HL-60/S4 treated with phorbol 12-myristate 13-acetate at 8.2 ng/mL for 4 days and 3 days (cell line): ENCODE data around the gene CACNG6.
"Not testable (repeated sequence)": the region's sequence is repeated elsewhere in the genome, so short reads cannot be mapped to it uniquely, and the experiment has no call there.

Experiments used
- in situ Hi-C: fragments of 300-500 bp; cut with MboI; formaldehyde crosslinking; loops from 2 replicates; pipeline ENCODE4 v1.15.0; 2022; ENCODE audit warnings: low sequenced_read_pairs

CACNG6 gene

DNA sequence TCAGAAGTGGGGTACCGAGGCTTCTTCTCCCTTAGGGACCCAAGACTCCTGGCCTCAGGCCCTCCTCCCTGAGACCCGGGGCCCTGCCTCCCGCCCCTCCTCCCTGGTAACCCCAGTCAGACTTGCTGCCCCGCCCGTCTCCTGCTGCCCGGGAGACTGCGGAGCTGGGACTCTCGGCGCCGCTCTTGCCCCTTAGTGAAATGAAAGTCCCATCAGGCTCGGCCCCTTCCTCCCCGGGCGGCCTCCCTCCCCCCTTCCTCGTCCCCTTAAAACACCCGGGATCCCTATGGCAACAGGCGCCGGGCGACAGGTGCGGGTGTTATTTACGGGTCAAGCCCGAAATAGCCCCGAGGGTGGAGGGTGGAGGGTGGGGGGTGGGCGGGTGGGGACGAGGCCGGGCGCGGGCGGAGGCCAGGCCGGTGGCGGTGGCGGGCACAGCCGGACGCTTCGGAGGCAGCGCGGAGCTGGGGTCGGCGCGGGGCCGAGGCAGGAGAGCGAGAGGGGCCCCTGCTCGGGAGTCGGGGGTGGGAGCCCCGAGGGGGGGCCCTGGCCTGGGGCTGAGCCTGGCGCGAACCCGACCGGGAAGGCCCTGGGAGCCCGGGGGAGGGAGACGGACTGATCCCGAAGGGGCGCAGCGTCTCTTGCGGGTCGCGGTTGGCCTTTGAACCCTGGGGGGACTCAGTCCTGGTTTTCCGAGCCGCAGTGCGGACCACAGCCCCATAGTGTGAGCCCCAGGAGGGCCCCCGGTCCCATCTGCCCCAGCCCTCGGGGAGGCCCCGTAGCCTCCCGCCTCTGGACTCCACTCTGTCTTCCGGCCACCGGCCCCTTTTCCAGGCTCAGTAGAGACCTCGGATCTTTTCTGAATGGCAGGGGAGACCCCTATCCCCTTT is at the start of gene CACNG6:
Gene CACNG6 (plus strand): TSS at position 414 of the 890 bp plus-strand sequence. CDS start 1,241 bp downstream, outside the sequence.
- in situ Hi-C loops: no loop called here

GRCh38 chr19:53942001-53942786 is 49.2 kb upstream of the CACNG6 start:
- in situ Hi-C loops: no loop called here

DNA sequence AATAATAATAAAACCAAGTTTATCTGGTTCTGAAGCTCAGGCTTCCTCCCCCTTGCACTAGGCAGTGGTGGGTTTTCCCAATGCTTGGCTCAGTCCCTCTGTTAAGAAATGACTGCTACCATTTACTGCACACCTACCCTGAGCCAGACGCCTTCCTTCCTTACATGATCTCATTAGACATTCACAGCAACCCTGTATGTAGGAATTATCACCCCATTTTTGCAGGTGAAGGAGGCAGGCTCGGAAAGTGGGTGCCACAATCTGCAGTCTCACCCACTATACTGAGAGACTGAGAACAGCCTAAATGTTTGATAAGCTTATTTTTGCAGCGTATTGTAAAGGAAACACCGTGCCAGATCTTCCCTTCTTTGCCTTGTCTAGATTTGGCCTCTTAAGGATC is 47.0 kb upstream of the CACNG6 start:
- in situ Hi-C loops: no loop called here

DNA sequence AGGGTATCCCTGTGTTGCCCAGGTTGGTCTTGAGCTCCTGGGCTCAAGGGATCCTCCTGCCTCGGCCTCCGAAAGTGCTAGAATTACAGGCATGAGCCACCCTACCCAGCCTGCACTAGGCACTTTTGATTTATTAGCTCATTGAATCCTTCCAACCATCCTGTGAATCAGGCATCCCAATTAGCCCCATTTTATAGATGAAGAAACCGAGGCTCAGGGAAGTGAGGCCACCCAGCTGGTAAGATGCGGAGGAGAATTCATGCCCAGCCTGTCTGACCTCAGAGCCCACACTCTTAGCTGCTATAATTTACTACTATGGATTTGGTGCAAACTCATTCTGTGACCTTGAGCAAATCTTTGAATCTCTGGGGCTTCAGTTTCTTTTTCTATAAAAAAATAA is 46.5 kb upstream of the CACNG6 start:
- in situ Hi-C loops: no loop called here

DNA sequence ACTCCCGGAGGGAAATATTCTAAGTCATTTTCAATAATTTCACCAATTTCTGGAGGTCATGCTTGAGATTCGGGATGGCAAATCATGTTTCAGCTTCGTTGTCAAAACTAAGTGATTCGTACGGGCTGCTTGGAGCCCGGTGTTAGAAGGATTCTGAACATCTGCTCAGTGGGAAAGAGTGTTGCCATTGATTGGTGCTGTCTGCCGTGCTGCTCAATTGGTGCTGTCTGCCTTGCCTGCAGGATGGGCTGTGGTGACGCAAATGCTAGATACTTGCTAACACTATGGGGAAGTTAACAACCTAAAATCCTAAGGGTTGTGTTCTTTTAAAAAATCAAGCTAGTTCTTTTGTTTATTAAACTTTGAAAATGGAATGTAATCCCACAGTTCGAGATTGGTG is 46.0 kb upstream of the CACNG6 start:
- in situ Hi-C loops: no loop called here

DNA sequence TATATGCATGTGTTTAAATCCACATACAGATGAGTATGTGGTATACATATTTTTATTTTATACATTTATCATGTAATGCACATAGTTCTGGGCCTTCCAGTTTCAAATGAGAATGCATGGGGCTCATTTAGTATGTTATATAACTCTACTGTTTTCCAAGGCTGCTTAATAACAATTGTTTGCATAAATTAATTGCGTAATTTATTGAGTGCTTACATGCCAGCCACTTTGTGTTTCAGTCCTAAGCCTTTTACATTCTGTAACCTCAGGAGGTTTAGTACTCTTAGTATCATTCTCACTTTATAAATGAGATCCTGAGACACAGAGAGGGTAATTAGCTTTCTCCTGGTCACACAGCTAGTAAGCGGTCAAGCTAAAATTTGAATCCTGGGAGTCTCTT is 45.4 kb upstream of the CACNG6 start:
- in situ Hi-C loops: no loop called here

DNA sequence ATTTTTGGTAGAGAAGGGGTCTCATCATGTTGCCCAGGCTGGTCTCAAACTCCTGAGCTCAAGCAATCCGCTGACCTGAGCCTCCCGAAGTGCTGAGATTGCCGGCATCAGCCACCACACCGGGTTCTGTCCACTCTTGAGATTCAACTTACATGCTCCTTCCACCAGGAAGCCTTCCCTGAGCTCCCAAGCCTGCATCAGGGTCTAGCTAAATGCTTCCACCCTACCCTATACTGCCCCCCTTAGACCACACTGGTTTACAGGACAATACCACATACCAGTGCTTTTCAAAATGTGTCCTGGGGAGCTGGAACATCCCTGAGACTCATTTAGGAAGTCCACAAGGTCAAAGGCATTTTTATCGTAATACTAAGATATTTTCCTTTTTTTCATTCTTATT is 43.8 kb upstream of the CACNG6 start:
- in situ Hi-C loops: no loop called here

DNA sequence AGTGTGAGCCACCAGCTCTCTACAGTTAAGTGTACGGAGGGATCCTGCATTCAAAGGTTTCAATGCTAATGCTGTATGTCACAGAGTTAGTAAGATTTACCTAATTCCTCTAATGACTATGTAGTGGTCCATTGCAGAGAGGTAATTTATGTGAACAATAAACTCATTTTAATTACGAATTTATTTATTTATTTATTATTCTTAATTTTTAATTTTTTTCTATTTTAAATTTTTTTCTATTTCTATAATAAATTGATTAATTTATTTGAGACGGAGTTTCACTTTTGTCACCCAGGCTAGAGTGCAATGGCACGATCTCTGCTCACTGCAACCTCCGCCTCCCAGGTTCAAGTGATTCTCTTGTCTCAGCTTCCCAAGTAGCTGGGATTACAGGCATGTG is 42.8 kb upstream of the CACNG6 start:
- in situ Hi-C loops: not testable (repeated sequence)

DNA sequence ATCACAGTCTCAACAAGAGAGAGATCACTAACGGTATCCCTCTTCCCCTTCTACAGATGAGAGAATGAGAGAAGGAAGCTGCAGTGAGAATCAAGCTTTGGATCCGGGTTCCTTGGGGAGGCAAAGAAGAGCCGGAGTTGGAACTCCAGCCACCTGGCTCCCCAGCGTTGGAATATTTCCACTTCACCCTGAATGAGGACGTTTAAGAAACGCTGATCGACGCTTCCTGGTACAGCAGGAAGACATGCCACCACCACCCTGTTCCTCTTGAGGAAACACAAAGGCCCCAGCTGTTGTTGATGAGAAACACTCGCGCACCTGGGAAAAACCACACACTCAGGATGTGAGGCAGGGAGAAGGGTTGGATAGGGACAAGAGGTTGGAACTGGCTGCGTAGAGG is 40.0 kb upstream of the CACNG6 start:
- in situ Hi-C loops: no loop called here

DNA sequence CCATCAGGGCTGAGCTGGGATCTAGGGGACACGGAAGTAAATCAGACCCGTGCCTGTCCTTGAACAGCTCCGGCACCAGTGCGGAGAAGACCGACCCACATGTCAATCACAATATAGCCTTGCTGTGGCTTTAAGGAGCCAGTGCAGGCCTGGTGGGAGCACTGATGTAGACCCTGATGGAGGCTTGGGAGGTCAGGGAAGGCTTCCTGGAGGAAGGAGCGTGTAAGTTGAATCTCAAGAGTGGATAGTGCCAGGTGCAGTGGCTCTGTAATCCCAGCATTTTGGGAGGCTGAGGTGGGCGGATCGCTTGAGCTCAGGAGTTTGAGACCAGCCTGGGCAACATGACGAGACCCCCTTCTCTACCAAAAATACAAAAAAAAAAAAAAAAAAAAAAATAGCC is 39.5 kb upstream of the CACNG6 start:
- in situ Hi-C loops: no loop called here

DNA sequence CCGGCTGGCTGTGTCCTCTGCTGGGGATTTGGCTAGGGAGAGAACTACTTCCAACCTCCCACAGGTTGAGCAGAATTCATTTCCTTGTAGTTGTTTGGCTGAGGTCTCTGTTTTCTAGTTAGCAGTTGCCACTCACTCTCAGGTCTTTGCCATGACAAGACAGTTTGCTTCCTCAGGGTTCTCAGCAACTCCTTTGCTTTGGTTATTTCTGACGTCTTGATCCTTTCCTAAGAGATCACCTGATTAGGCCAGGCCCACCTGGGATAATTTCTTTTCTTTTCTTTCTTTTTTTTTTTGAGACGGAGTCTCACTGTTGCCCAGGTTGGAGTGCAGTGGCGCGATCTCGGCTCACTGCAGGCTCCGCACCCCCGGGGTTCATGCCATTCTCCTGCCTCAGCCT is 38.1 kb upstream of the CACNG6 start:
- in situ Hi-C loops: no loop called here

GRCh38 chr19:53957448-53958167 is 33.8 kb upstream of the CACNG6 start:
- in situ Hi-C loops: no loop called here

DNA sequence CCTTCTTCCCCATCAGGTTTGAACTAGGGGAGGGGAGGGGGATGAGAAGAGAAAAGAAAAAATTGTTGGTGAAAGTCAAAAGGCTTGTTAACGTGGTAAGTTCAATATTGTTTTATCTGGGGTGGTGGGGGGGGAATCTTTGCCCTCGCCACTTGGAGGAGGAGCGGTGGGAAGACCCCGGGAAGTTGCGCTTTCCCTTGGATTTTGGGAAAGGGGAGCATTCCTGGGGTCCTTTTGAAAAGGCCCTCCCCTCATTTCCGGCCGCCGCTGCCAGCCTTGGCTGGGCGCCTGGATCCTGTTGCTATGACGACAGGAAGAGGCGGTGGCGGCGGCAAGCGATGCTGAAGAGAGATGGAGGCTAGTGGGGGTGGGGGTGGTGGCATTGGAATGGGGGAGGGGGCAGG is 33.3 kb upstream of the CACNG6 start:
- in situ Hi-C loops: no loop called here

DNA sequence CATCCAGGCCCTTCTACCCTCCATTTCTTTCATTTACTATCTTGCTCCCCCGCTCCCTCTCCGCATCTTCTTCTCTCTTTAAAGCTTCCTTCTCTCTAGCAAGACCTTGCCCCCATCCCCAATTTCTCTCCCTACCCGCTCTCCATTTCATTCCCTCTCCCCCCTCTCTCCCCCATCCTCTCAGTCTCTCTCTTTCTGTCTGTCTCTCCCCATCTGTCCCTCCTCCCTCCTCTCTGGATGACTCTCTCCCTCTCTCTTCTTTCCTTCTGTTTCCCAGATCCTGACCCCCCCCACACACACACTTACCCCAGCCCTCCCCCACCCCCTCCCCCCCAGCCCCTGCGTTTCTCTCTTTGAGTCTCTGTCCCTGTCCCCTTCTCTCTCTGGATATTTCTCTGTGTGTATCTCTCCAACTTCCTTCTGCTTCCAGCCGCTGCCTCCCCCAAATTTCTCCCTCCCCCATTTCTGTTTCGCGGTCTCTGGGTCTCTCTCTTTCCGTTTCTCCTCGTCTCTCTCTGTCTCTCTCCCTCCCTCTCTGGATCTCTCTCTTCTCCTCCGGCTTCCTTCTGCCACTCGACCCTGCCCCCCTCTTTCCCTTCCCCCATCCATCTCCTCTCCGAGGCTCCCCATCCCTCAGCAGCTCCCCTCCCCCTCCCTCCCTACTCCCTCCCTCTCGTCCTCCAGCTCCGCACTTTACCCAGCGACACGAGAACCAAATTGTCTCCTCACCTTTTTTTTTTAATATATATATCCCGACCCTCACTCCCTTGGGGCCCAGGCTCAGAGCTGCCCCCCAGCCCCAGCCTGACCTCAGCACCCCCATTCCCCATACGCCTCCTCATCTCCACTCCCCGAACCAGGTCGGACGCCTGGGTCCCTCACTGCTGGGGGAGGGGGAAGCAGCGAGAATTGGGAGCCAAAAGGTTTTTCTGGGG is 32.3 kb upstream of the CACNG6 start:
- in situ Hi-C loops: no loop called here

DNA sequence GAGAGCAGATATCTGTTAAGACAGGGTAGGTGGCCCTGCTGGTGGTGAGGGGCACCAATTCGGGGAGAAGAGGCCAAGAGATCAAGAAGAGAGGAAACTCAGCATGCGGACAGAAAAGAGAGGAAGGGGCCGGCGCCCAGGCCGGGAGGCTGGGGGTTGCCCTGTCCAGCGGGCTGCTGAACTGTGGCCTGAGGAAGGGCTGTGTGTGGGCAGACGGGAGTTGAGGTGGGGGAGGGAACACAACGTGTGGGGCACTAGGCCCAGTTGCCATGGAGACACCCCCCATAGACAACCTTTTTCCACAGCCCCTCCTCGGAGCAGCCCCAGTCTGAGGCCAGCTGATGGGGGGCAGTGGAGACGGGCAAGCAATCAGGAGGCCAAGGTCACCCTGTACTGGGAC is 31.2 kb upstream of the CACNG6 start:
- in situ Hi-C loops: no loop called here

DNA sequence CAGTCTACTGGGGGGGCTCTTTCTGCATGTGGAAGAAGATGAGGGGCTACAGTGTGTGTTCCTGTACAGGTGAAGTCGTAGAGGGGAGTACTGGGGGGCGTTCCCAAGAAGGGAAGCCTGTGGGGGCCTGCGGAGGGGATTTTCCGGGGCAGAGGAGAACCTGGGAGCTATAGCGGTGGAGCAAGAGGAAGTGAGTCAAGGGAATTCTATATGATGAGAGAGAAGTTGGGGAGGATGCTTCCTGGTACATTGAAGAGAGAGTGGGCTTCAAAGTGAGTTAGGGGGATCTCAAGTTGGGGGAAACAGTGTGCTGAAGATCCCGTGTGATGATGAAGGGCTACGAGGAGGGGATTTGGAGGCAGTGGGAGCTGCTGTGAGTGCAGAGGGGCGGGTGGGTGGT is 30.6 kb upstream of the CACNG6 start:
- in situ Hi-C loops: no loop called here

- in situ Hi-C loops: no loop called here
Measured at GRCh38 chr19:53961523-53962356, 29.7 kb upstream of the CACNG6 start.

- in situ Hi-C loops: no loop called here
Measured at GRCh38 chr19:53962887-53963431, 28.5 kb upstream of the CACNG6 start, which contains the start of gene CACNG8. Gene CACNG8 (plus strand): TSS chr19:53962937.

DNA sequence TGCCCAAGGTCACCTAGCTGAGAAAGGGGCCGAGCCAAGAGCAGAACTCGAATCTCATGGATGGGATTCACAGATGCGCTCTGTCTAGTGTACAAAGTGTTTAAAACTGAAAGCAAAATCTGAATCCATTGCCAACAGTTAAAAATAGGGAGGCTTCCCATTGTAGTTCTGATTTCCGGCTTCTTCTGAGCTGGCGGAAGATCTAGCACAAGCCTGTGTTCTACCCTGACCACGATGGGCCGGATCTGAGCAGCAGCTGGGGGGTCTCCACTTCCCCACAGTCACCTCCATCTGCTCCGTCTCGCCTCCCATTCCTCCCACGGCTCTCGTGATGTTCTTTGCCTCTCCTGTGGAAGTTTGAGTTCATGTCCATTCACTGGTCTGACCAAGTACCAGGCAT is 26.3 kb upstream of the CACNG6 start:
- in situ Hi-C loops: no loop called here
